ENCODE data around the gene FADS1.

The FADS1 gene

DNA sequence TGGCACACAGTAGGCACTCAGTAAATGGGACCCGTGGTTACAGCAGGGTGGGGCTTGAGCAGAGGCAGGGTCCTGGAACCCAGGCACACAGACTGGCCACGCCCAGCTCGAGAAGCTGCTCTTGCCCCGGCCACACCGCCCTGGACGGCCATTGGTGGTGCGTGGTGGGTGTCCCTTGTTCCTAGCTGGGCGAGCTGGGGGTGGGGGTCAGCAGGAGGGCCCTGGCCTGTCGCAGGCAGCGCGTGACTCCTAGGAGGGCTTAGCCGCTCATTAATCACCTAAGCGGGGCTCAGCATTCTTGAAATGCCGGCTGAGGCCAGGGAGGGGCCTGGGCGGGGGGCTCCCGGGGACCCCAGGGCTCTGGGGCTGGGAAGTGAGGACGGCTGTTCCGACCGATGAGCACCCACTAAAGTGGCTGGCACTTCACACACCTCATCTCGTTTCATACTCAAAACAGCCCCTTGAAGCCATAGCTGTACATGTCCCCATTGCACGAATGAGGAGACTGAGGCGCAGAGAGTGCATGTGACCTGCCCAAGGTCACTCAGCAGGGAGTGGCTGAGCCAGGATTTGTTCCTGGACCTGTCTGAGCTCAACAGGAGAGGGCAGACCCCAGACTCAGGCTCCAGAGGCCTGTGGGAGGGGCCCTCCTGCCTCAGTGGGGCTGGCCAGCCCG, 52.7 kb downstream of the FADS1 start:
- H3K27me3 ChIP-seq: no peaks in the 10 kb centered on the region
- H3K9ac ChIP-seq: no peak overlapping the region
- peaks cover 5 to 18% (median 11%) of the 10 kb centered on the region in 10 experiments; a peak in 18 of 20 replicates for H3K4me1 ChIP-seq
- no peaks in the 10 kb centered on the region for H4K20me1 ChIP-seq
- no peaks in the 10 kb centered on the region for H3K36me3 ChIP-seq
- no peak for TF ChIP-seq Cebpa-rat (IDR thresholded peaks at IDR 0.05)
- no peak overlapping the region for H3K4me3 ChIP-seq
- H3K9me3 ChIP-seq (replicated peaks in 1 of 11): no peaks in the 10 kb centered on the region
- H3K27ac ChIP-seq: no peak overlapping the region
- no peak overlapping the region for H3K4me2 ChIP-seq

- Histone ChIP-seq H3K36me3 (no peaks in the 10 kb centered on the region), H3K9me3 (replicated peaks in 1 of 11) (no peaks in the 10 kb centered on the region), H4K20me1 (no peaks in the 10 kb centered on the region), H3K27me3 (no peaks in the 10 kb centered on the region), H3K4me3 (no peak overlapping the region), H3K27ac (no peak overlapping the region), H3K9ac (no peak overlapping the region; a peak in 1 of 22 replicates), H3K4me1 (peaks cover under 1 to 15% (median 5%) of the 10 kb centered on the region in 10 experiments; a peak in 16 of 20 replicates), H3K4me2 (no peak overlapping the region)
- no peak for TF ChIP-seq Cebpa-rat (IDR thresholded peaks at IDR 0.05)
These were observed 54.0 kb downstream of the FADS1 start for GRCh38 chr11:61762798-61763197.

- Histone ChIP-seq H3K4me1 (peaks cover 6 to 20% (median 10%) of the 10 kb centered on the region in 10 experiments), H4K20me1 (no peaks in the 10 kb centered on the region), H3K9me3 (replicated peaks in 1 of 11) (no peaks in the 10 kb centered on the region), H3K27ac (no peak overlapping the region), H3K4me2 (no peak overlapping the region), H3K36me3 (no peaks in the 10 kb centered on the region), H3K9ac (no peak overlapping the region; a peak in 1 of 22 replicates), H3K4me3 (no peak overlapping the region), H3K27me3 (no peaks in the 10 kb centered on the region)
- no peak for TF ChIP-seq Cebpa-rat (IDR thresholded peaks at IDR 0.05)
These were observed 54.6 kb downstream of the FADS1 start for GRCh38 chr11:61762223-61762615.

GRCh38 chr11:61761440-61762222, 55.2 kb downstream of the FADS1 start:
- Histone ChIP-seq H4K20me1 (no peaks in the 10 kb centered on the region), H3K36me3 (no peaks in the 10 kb centered on the region), H3K9ac (no peak overlapping the region), H3K4me1 (peaks cover 12 to 21% (median 15%) of the 10 kb centered on the region in 10 experiments), H3K4me3 (no peak overlapping the region), H3K4me2 (no peak overlapping the region), H3K27me3 (no peaks in the 10 kb centered on the region), H3K9me3 (replicated peaks in 1 of 11) (no peaks in the 10 kb centered on the region), H3K27ac (no peak overlapping the region)
- no peak for TF ChIP-seq Cebpa-rat (IDR thresholded peaks at IDR 0.05)

DNA sequence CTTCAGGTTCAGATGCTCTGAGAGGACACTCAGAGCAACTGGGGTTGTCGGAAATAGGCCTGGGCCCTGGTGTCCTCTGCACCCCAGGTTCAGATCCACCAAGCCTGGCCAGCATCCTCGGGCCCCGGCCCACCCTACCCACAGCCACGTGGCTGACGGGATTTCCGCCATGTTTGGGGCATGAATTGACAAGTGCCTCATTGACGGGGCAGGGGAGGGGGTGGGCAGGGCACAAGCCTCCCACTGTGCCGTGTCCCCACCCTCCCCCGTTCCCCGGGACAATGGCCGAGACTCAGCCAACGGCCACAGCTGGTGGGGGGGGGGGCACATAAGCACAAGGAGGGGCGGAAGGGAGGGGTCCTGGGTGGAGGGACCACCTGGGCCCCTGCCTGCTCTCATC, 55.9 kb downstream of the FADS1 start:
- H4K20me1 ChIP-seq: no peaks in the 10 kb centered on the region
- peaks cover 19 to 23% (median 21%) of the 10 kb centered on the region in 10 experiments for H3K4me1 ChIP-seq
- H3K9ac ChIP-seq: no peak overlapping the region
- H3K27me3 ChIP-seq: no peaks in the 10 kb centered on the region
- no peaks in the 10 kb centered on the region for H3K36me3 ChIP-seq
- no peak for TF ChIP-seq Cebpa-rat (IDR thresholded peaks at IDR 0.05)
- H3K4me3 ChIP-seq: no peak overlapping the region
- H3K27ac ChIP-seq: no peak overlapping the region
- no peak overlapping the region for H3K4me2 ChIP-seq
- H3K9me3 ChIP-seq (replicated peaks in 1 of 11): no peaks in the 10 kb centered on the region

GRCh38 chr11:61757213-61757862, 59.5 kb downstream of the FADS1 start:
- no peaks in the 10 kb centered on the region for H3K9me3 ChIP-seq (replicated peaks in 1 of 11)
- H3K4me3 ChIP-seq: no peak overlapping the region
- peak overlapping the region in 10 of 11 experiments; percentile 50 to 96 (median 83); a peak in 18 of 22 replicates for H3K27ac ChIP-seq
- peaks cover 26 to 57% (median 45%) of the 10 kb centered on the region in 10 experiments for H3K4me1 ChIP-seq
- peak overlapping the region in 6 of 11 experiments; percentile 24 to 79 (median 71); a peak in 4 of 22 replicates for H3K9ac ChIP-seq
- TF ChIP-seq Cebpa-rat (IDR thresholded peaks at IDR 0.05): no peak
- no peaks in the 10 kb centered on the region; a peak in 2 of 22 replicates for H4K20me1 ChIP-seq
- no peaks in the 10 kb centered on the region for H3K36me3 ChIP-seq
- peaks cover 19 to 32% (median 28%) of the 10 kb centered on the region in 11 experiments for H3K27me3 ChIP-seq
- peak overlapping the region; percentile 76 to 96 (median 88) for H3K4me2 ChIP-seq

GRCh38 chr11:61756452-61757212, 60.2 kb downstream of the FADS1 start:
- TF ChIP-seq Cebpa-rat (IDR thresholded peaks at IDR 0.05): no peak

GRCh38 chr11:61756147-61756451, 60.7 kb downstream of the FADS1 start:
- Histone ChIP-seq H3K27ac (peak overlapping the region in 9 of 11 experiments; percentile 56 to 96 (median 85); a peak in 17 of 22 replicates), H3K4me2 (peak overlapping the region; percentile 76 to 96 (median 88)), H3K4me3 (peak overlapping the region in 3 of 10 experiments; percentile 16 to 56 (median 28); a peak in 4 of 20 replicates), H3K9me3 (replicated peaks in 1 of 11) (no peaks in the 10 kb centered on the region), H3K4me1 (peaks cover 26 to 57% (median 42%) of the 10 kb centered on the region in 10 experiments), H4K20me1 (peaks cover 0 to 3% (median 0%) of the 10 kb centered on the region in 11 experiments; a peak in 2 of 22 replicates), H3K36me3 (no peaks in the 10 kb centered on the region), H3K27me3 (peaks cover 31 to 44% (median 40%) of the 10 kb centered on the region in 11 experiments), H3K9ac (peak overlapping the region in 8 of 11 experiments; percentile 28 to 79 (median 64); a peak in 13 of 22 replicates)
- no peak for TF ChIP-seq Cebpa-rat (IDR thresholded peaks at IDR 0.05)

More at GRCh38 chr11:61756452-61757212, 60.2 kb downstream of the FADS1 start:
- peak overlapping the region; percentile 76 to 96 (median 88) for H3K4me2 ChIP-seq
- peaks cover 26 to 39% (median 35%) of the 10 kb centered on the region in 11 experiments for H3K27me3 ChIP-seq
- no peaks in the 10 kb centered on the region for H3K36me3 ChIP-seq
- peaks cover 0 to 3% (median 0%) of the 10 kb centered on the region in 11 experiments; a peak in 2 of 22 replicates for H4K20me1 ChIP-seq
- H3K4me3 ChIP-seq: peak overlapping the region in 4 of 10 experiments; percentile 28 to 56 (median 34); a peak in 6 of 20 replicates
- H3K9ac ChIP-seq: peak overlapping the region in 10 of 11 experiments; percentile 24 to 79 (median 58); a peak in 15 of 22 replicates
- peak overlapping the region in 10 of 11 experiments; percentile 50 to 96 (median 83); a peak in 21 of 22 replicates for H3K27ac ChIP-seq
- no peaks in the 10 kb centered on the region for H3K9me3 ChIP-seq (replicated peaks in 1 of 11)
- peaks cover 26 to 57% (median 44%) of the 10 kb centered on the region in 10 experiments for H3K4me1 ChIP-seq

All from BLaER1 treated with 17β-estradiol and CSF1 and Interleukin-3, amounts not matched to agents 10 nM and 100 nM (cell line).